ENCODE data around the gene SP1. TPM values are rescaled to one million over a fixed set of nuclear protein-coding genes. Genes with fewer than 3 reads are reported as not detected.

SP1 gene
- total RNA-seq, 1 experiment from 2014 or later: 72.9 TPM

GRCh38 chr12:53343969-53344368 is 36.0 kb upstream of the SP1 start:
- ChIA-PET POLR2A (interaction anchor here (0.9 to 6.4 kb wide), 7 partner anchors 15 to 77 kb away, joined by 4 to 49 read pairs (median 6); partner anchors contain the start of genes AAAS, MYG1 and SP1), CTCF (interaction anchor here (0.6 to 8.4 kb wide), 8 partner anchors 16 to 1200 kb away, joined by 3 to 92 read pairs (median 5); partner anchors contain the start of genes AAAS and NPFF)
- H3K27ac Mint-ChIP-seq (ENCODE audit: low read depth, unreplicated experiment): no peak overlapping the region

GRCh38 chr12:53344487-53344823 is 35.5 kb upstream of the SP1 start:
- Mint-ChIP-seq H3K27me3 (ENCODE audit: insufficient read depth, unreplicated experiment) (peaks cover 18% of the 10 kb centered on the region), H3K4me1 (ENCODE audit: insufficient read depth, unreplicated experiment) (peaks cover 7% of the 10 kb centered on the region), H3K4me3 (ENCODE audit: unreplicated experiment) (peak overlapping the region; percentile 75), H3K36me3 (ENCODE audit: insufficient read depth, unreplicated experiment) (no peaks in the 10 kb centered on the region), H3K9me3 (ENCODE audit: unreplicated experiment) (no peaks in the 10 kb centered on the region), H3K27ac (ENCODE audit: low read depth, unreplicated experiment) (no peak overlapping the region)
- intact Hi-C loops (cut with micrococcal nuclease): no loop called here
- no peak for TF ChIP-seq CTCF (IDR thresholded peaks at IDR 0.05; ENCODE audit: unreplicated experiment)
- ChIA-PET POLR2A (interaction anchor here (0.8 to 6.4 kb wide), 11 partner anchors 12 to 84 kb away, joined by 3 to 49 read pairs (median 6); partner anchors contain the start of genes AAAS, MYG1 and SP1), CTCF (interaction anchor here (0.5 to 8.4 kb wide), 27 partner anchors 9 to 1201 kb away, joined by 3 to 92 read pairs (median 4); partner anchors contain the start of genes AAAS, CSAD, NPFF and ZNF740)
- DNase-seq (ENCODE audit: unreplicated experiment): no peak
- no TSS peak for BruUV-seq (replicated peaks)

More at GRCh38 chr12:53343969-53344368, 36.0 kb upstream of the SP1 start:
- H3K4me1 Mint-ChIP-seq (ENCODE audit: insufficient read depth, unreplicated experiment): peaks cover 7% of the 10 kb centered on the region
- peaks cover 19% of the 10 kb centered on the region for H3K27me3 Mint-ChIP-seq (ENCODE audit: insufficient read depth, unreplicated experiment)
- H3K9me3 Mint-ChIP-seq (ENCODE audit: unreplicated experiment): no peaks in the 10 kb centered on the region
- H3K36me3 Mint-ChIP-seq (ENCODE audit: insufficient read depth, unreplicated experiment): no peaks in the 10 kb centered on the region
- TF ChIP-seq CTCF (IDR thresholded peaks at IDR 0.05; ENCODE audit: unreplicated experiment): no peak
- no TSS peak for BruUV-seq (replicated peaks)
- peak overlapping the region; percentile 75 for H3K4me3 Mint-ChIP-seq (ENCODE audit: unreplicated experiment)
- no peak for DNase-seq (ENCODE audit: unreplicated experiment)
- intact Hi-C loops (cut with micrococcal nuclease): no loop called here

- Mint-ChIP-seq H3K36me3 (ENCODE audit: insufficient read depth, unreplicated experiment) (no peaks in the 10 kb centered on the region), H3K9me3 (ENCODE audit: unreplicated experiment) (no peaks in the 10 kb centered on the region), H3K27ac (ENCODE audit: low read depth, unreplicated experiment) (no peak overlapping the region), H3K4me3 (ENCODE audit: unreplicated experiment) (peak overlapping the region; percentile 75), H3K27me3 (ENCODE audit: insufficient read depth, unreplicated experiment) (peaks cover 13% of the 10 kb centered on the region), H3K4me1 (ENCODE audit: insufficient read depth, unreplicated experiment) (peaks cover 7% of the 10 kb centered on the region)
- peak; percentile 72 for DNase-seq (ENCODE audit: unreplicated experiment)
- ChIA-PET CTCF (interaction anchor here (0.5 to 8.4 kb wide), 35 partner anchors 8 to 503 kb away, joined by 3 to 92 read pairs (median 4); partner anchors contain the start of genes AAAS, CSAD and ZNF740), POLR2A (interaction anchor here (0.7 to 6.4 kb wide), 17 partner anchors 10 to 278 kb away, joined by 3 to 49 read pairs (median 4); partner anchors contain the start of genes AAAS, MYG1 and SP1)
- no TSS peak for BruUV-seq (replicated peaks)
- intact Hi-C loops (cut with micrococcal nuclease): loop anchor here (1.0 kb wide), 1 partner anchor 21 kb away; no protein-coding TSS in a partner anchor
- peak; percentile 62 for TF ChIP-seq CTCF (IDR thresholded peaks at IDR 0.05; ENCODE audit: unreplicated experiment)
These were observed 35.0 kb upstream of the SP1 start for GRCh38 chr12:53344824-53345485.

GRCh38 chr12:53345486-53346188 is 34.3 kb upstream of the SP1 start:
- POLR2A ChIA-PET: interaction anchor here (0.7 to 6.4 kb wide), 14 partner anchors 10 to 278 kb away, joined by 3 to 49 read pairs (median 4); partner anchors contain the start of genes AAAS and SP1
- peak overlapping the region; percentile 75 for H3K4me3 Mint-ChIP-seq (ENCODE audit: unreplicated experiment)

More at GRCh38 chr12:53345486-53346188, 34.3 kb upstream of the SP1 start:
- Mint-ChIP-seq H3K9me3 (ENCODE audit: unreplicated experiment) (no peaks in the 10 kb centered on the region), H3K4me1 (ENCODE audit: insufficient read depth, unreplicated experiment) (peaks cover 7% of the 10 kb centered on the region), H3K36me3 (ENCODE audit: insufficient read depth, unreplicated experiment) (no peaks in the 10 kb centered on the region), H3K27me3 (ENCODE audit: insufficient read depth, unreplicated experiment) (peaks cover 6% of the 10 kb centered on the region), H3K27ac (ENCODE audit: low read depth, unreplicated experiment) (no peak overlapping the region)
- CTCF ChIA-PET: interaction anchor here (0.6 to 8.4 kb wide), 27 partner anchors 8 to 502 kb away, joined by 3 to 92 read pairs (median 4); partner anchors contain the start of genes AAAS, CSAD and ZNF740
- BruUV-seq (replicated peaks): no TSS peak
- TF ChIP-seq CTCF (IDR thresholded peaks at IDR 0.05; ENCODE audit: unreplicated experiment): no peak
- intact Hi-C loops (cut with micrococcal nuclease): loop anchor here (1.0 kb wide), 1 partner anchor 21 kb away; no protein-coding TSS in a partner anchor
- no peak for DNase-seq (ENCODE audit: unreplicated experiment)
